ENCODE measurements around the gene PLA2G7.

Gene PLA2G7

GRCh38 chr6:46687619-46688097 is 47.5 kb downstream of the PLA2G7 start, which contains the start of gene TDRD6:
Gene TDRD6, plus strand, starts transcription at chr6:46687885. Its CDS starts 244 bp downstream, at chr6:46688129.
- H3K4me3 Mint-ChIP-seq: no peak within 1 kb of the TSS
- H3K9me3 Mint-ChIP-seq: no peaks in the 10 kb centered on the region
- no peaks in the 10 kb centered on the region for H3K36me3 Mint-ChIP-seq
- no peak for ATAC-seq
- H3K27me3 Mint-ChIP-seq: no peaks in the 10 kb centered on the region
- H3K27ac Mint-ChIP-seq: no peak within 1 kb of the TSS
- no peaks in the 10 kb centered on the region for H3K4me1 Mint-ChIP-seq

GRCh38 chr6:46684771-46685170 is 50.4 kb downstream of the PLA2G7 start:
- Mint-ChIP-seq H3K9me3 (no peaks in the 10 kb centered on the region), H3K4me1 (no peaks in the 10 kb centered on the region), H3K27me3 (peaks cover 8% of the 10 kb centered on the region), H3K27ac (no peak overlapping the region), H3K36me3 (no peaks in the 10 kb centered on the region), H3K4me3 (no peak overlapping the region)
- ATAC-seq: no peak

GRCh38 chr6:46677314-46677654 is 57.9 kb downstream of the PLA2G7 start:
- Mint-ChIP-seq H3K9me3 (no peaks in the 10 kb centered on the region), H3K27ac (no peak overlapping the region), H3K36me3 (no peaks in the 10 kb centered on the region), H3K4me1 (no peaks in the 10 kb centered on the region), H3K27me3 (peaks cover 8% of the 10 kb centered on the region), H3K4me3 (no peak overlapping the region)
- peak; percentile 64 for ATAC-seq

- no peak for ATAC-seq
- no peak overlapping the region for H3K4me3 Mint-ChIP-seq
- H3K27ac Mint-ChIP-seq: no peak overlapping the region
- no peaks in the 10 kb centered on the region for H3K4me1 Mint-ChIP-seq
- H3K9me3 Mint-ChIP-seq: no peaks in the 10 kb centered on the region
- no peaks in the 10 kb centered on the region for H3K36me3 Mint-ChIP-seq
- H3K27me3 Mint-ChIP-seq: peaks cover 8% of the 10 kb centered on the region
These were observed 58.4 kb downstream of the PLA2G7 start for GRCh38 chr6:46676604-46677313.

- Mint-ChIP-seq H3K9me3 (no peaks in the 10 kb centered on the region), H3K4me3 (no peak overlapping the region), H3K27ac (no peak overlapping the region), H3K36me3 (no peaks in the 10 kb centered on the region), H3K27me3 (no peaks in the 10 kb centered on the region), H3K4me1 (no peaks in the 10 kb centered on the region)
- no peak for ATAC-seq
These were observed 60.8 kb downstream of the PLA2G7 start for GRCh38 chr6:46674410-46674809.

- Mint-ChIP-seq H3K36me3 (no peaks in the 10 kb centered on the region), H3K27ac (no peak overlapping the region), H3K9me3 (no peaks in the 10 kb centered on the region), H3K27me3 (no peaks in the 10 kb centered on the region), H3K4me1 (no peaks in the 10 kb centered on the region), H3K4me3 (no peak overlapping the region)
- no peak for ATAC-seq
These were observed 67.8 kb downstream of the PLA2G7 start for GRCh38 chr6:46667377-46667776.

- no peaks in the 10 kb centered on the region for H3K36me3 Mint-ChIP-seq
- H3K27ac Mint-ChIP-seq: no peak overlapping the region
These were observed 73.7 kb downstream of the PLA2G7 start for GRCh38 chr6:46661483-46661882.

GRCh38 chr6:46657642-46658041 is 77.5 kb downstream of the PLA2G7 start:
- no peak overlapping the region for H3K4me3 Mint-ChIP-seq
- peaks cover 31% of the 10 kb centered on the region for H3K27me3 Mint-ChIP-seq
- H3K27ac Mint-ChIP-seq: no peak overlapping the region
- no peak for ATAC-seq
- peaks cover 9% of the 10 kb centered on the region for H3K4me1 Mint-ChIP-seq
- H3K36me3 Mint-ChIP-seq: no peaks in the 10 kb centered on the region
- H3K9me3 Mint-ChIP-seq: no peaks in the 10 kb centered on the region

More at GRCh38 chr6:46661483-46661882, 73.7 kb downstream of the PLA2G7 start:
- H3K4me3 Mint-ChIP-seq: no peak overlapping the region
- no peak for ATAC-seq
- no peaks in the 10 kb centered on the region for H3K27me3 Mint-ChIP-seq
- no peaks in the 10 kb centered on the region for H3K9me3 Mint-ChIP-seq
- H3K4me1 Mint-ChIP-seq: no peaks in the 10 kb centered on the region

GRCh38 chr6:46655803-46656202 is 79.4 kb downstream of the PLA2G7 start:
- H3K27ac Mint-ChIP-seq: no peak overlapping the region
- H3K4me3 Mint-ChIP-seq: no peak overlapping the region
- no peak for ATAC-seq
- no peaks in the 10 kb centered on the region for H3K36me3 Mint-ChIP-seq
- H3K9me3 Mint-ChIP-seq: no peaks in the 10 kb centered on the region
- H3K4me1 Mint-ChIP-seq: peaks cover 16% of the 10 kb centered on the region
- peaks cover 40% of the 10 kb centered on the region for H3K27me3 Mint-ChIP-seq
